Lung (tissue), 12 donors: ENCODE measurements around the gene ZEB1. TPM values are rescaled to one million over a fixed set of nuclear protein-coding genes. Genes with fewer than 3 reads are reported as not detected.

Experiments used
- ATAC-seq: fragments of 200-7000 bp; cut with Tn5 transposase; one replicate; pipeline ENCODE4 v1.9.1; 2020; ENCODE audit warnings: moderate number of reproducible peaks; ENCODE audit not compliant: insufficient read depth, low FRiP score
- DNase-seq, 3 donors: peaks; one replicate each; pipeline ENCODE4 v3.0.0-alpha.2; 2013 to 2017
- H3K27ac ChIP-seq, 2 donors: one replicate each; pipeline ENCODE4 v1.5.1; 2013; ENCODE audit warnings: mild to moderate bottlenecking in 2 of 2, moderate library complexity in 2 of 2, control low read depth in 1 of 2, inconsistent platforms in 1 of 2, low read depth in 1 of 2, low read length in 1 of 2
- H3K27me3 ChIP-seq, 3 donors: one replicate each; pipeline ENCODE4 v1.5.1; 2013; ENCODE audit warnings: low read length in 2 of 3; ENCODE audit not compliant: control insufficient read depth in 3 of 3, insufficient read depth in 3 of 3
- H3K36me3 ChIP-seq, 4 donors: one replicate each; pipeline ENCODE4 v1.5.1; 2013; ENCODE audit warnings: low read length in 4 of 4, mild to moderate bottlenecking in 1 of 4, moderate library complexity in 1 of 4; ENCODE audit not compliant: control insufficient read depth in 4 of 4, insufficient read depth in 4 of 4
- H3K4me1 ChIP-seq, 5 donors: one replicate each; pipeline ENCODE4 v1.5.1; 2013; ENCODE audit warnings: low read length in 5 of 5, mild to moderate bottlenecking in 2 of 5, moderate library complexity in 1 of 5; ENCODE audit not compliant: control insufficient read depth in 5 of 5, insufficient read depth in 5 of 5
- H3K4me3 ChIP-seq: one replicate; pipeline ENCODE4 v1.5.1; 2013; ENCODE audit warnings: mild to moderate bottlenecking, control low read depth, moderate library complexity
- H3K9ac ChIP-seq, 2 donors: one replicate each; pipeline ENCODE4 v1.5.1; 2013; ENCODE audit warnings: low read length in 2 of 2, control low read depth in 1 of 2; ENCODE audit not compliant: insufficient read depth in 1 of 2
- H3K9me3 ChIP-seq, 4 donors: one replicate each; pipeline ENCODE4 v1.5.1; 2013; ENCODE audit warnings: low read length in 3 of 4, mild to moderate bottlenecking in 1 of 4, moderate library complexity in 1 of 4; ENCODE audit not compliant: control insufficient read depth in 4 of 4, insufficient read depth in 3 of 4
- CTCF ChIP-seq: IDR thresholded peaks from 2 replicates; pipeline ENCODE4 v1.5.1; 2012; ENCODE audit warnings: mild to moderate bottlenecking; ENCODE audit errors: control extremely low read depth, extremely low read depth
- WGBS, 2 donors: extraction: QIAGEN DNeasy Blood & Tissue Kit; methylation state at CpG; one replicate each; pipeline ENCODE4 v1.1.7; 2013; 5-methylcytosine and 5-hydroxymethylcytosine counted together
- polyA plus RNA-seq, 2 donors: library from polyadenylated mRNA; stranded (reverse); fragments of 200-250 nt; gene quantifications; one replicate each; pipeline ENCODE4 v1.2.1, GENCODE V29; 2013
- total RNA-seq, 2 donors: library from RNA; depleted of rRNA in 1 of 2; stranded (reverse); fragments of >200 nt in 1 of 2; gene quantifications; one replicate each; pipeline ENCODE4 v1.2.1, GENCODE V29; 2014 to 2021
- donor health status: control.
- donor health status: control.
- donor health status: Bipolar disorder and iron deficiency.
- donor health status: healthy.
- donor health status: DM: yes; HTN: yes; CAD: no.

The ZEB1 gene
- total and polyA plus RNA-seq, 4 donors: 8.4 to 86.9 (median 19.5) TPM

- no peak for DNase-seq
Measured at GRCh38 chr10:31431021-31431420, 112.0 kb downstream of the ZEB1 start.

GRCh38 chr10:31437959-31438358, 118.9 kb downstream of the ZEB1 start:
- ATAC-seq: no peak
- Histone ChIP-seq H3K4me3 (no peak overlapping the region), H3K36me3 (no peaks in the 10 kb centered on the region), H3K27me3 (no peaks in the 10 kb centered on the region), H3K27ac (no peak overlapping the region), H3K4me1 (no peaks in the 10 kb centered on the region), H3K9ac (no peak overlapping the region), H3K9me3 (peaks cover 0 to 3% (median 0%) of the 10 kb centered on the region in 4 donors)
- WGBS, 2 donors: 91 to 92% methylated on average over 4 of the region's 4 CpGs
- no peak for TF ChIP-seq CTCF
- no peak for DNase-seq

More at GRCh38 chr10:31431021-31431420, 112.0 kb downstream of the ZEB1 start:
- H3K4me3 ChIP-seq: no peak overlapping the region
- H3K27me3 ChIP-seq: no peaks in the 10 kb centered on the region
- H3K9me3 ChIP-seq: peaks cover 0 to 3% (median 0%) of the 10 kb centered on the region in 4 donors
- TF ChIP-seq CTCF: no peak
- no peak overlapping the region for H3K9ac ChIP-seq
- ATAC-seq: no peak
- H3K4me1 ChIP-seq: peaks cover 0 to 14% (median 0%) of the 10 kb centered on the region in 5 donors
- H3K36me3 ChIP-seq: no peaks in the 10 kb centered on the region
- H3K27ac ChIP-seq: no peak overlapping the region

DNA sequence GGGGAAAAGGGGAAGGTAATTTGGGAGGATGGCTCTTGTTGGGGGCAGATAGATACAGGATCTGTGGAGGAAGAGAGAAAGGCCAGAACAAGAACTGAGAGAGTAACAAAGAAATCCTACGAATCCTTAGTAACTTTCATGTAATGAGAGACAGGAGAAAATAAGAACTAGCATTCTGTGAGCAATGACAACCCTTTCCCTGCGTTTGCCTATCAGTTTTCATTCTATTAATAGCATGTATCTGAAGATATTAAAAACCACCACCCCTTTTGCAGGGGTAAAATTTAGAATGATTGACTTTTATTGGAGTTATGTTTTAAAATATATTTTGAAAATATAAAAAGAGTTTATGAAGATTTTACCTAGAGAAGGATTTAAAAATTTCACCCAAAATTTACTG, 132.8 kb downstream of the ZEB1 start:
- H3K4me1 ChIP-seq: peaks cover 0 to 2% (median 0%) of the 10 kb centered on the region in 5 donors
- H3K36me3 ChIP-seq: no peaks in the 10 kb centered on the region
- H3K27me3 ChIP-seq: no peaks in the 10 kb centered on the region
- H3K9ac ChIP-seq: no peak overlapping the region
- no peak overlapping the region for H3K27ac ChIP-seq
- 62 to 85% methylated on average over 2 of the region's 2 CpGs for WGBS, 2 donors
- no peaks in the 10 kb centered on the region for H3K9me3 ChIP-seq
- ATAC-seq (no peak), DNase-seq (no peak)
- H3K4me3 ChIP-seq: no peak overlapping the region
- TF ChIP-seq CTCF: no peak

DNA sequence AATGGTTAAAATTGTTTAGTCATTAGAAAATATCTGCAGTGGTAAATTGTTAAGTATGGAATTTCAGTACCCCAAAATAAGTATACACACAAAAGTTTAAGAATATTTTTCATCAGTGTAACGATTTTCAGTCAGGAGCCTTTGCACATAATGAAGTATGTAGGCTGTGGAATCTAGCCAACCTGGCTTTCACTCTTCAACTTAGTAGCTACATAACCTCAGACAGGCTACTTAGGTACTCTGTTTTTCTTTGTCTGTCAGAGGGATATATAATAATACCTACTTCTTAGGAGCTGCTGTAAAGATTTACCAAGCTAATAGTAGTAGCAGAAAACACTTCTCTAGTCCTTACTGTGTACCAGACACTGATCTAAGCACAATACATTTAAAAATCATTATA, 137.5 kb downstream of the ZEB1 start:
- Histone ChIP-seq H3K4me1 (peaks cover 0 to 9% (median 0%) of the 10 kb centered on the region in 5 donors), H3K9me3 (no peaks in the 10 kb centered on the region), H3K4me3 (no peak overlapping the region), H3K27me3 (no peaks in the 10 kb centered on the region), H3K9ac (no peak overlapping the region), H3K36me3 (no peaks in the 10 kb centered on the region), H3K27ac (no peak overlapping the region)
- TF ChIP-seq CTCF: no peak
- 60 to 74% methylated on average over 1 of the region's 1 CpG for WGBS, 2 donors
- ATAC-seq (no peak), DNase-seq (peak in 1 of 3 donors; percentile 11)
